ENCODE results near the gene PFDN1.

PFDN1 gene

GRCh38 chr5:140259500-140259899 lies 43.4 kb downstream of the PFDN1 start:
- DNase-seq (ENCODE audit: low read depth in 2 of 2), result no peak

GRCh38 chr5:140258873-140259272 lies 44.0 kb downstream of the PFDN1 start:
- no peak for DNase-seq (ENCODE audit: low read depth in 2 of 2)

DNA sequence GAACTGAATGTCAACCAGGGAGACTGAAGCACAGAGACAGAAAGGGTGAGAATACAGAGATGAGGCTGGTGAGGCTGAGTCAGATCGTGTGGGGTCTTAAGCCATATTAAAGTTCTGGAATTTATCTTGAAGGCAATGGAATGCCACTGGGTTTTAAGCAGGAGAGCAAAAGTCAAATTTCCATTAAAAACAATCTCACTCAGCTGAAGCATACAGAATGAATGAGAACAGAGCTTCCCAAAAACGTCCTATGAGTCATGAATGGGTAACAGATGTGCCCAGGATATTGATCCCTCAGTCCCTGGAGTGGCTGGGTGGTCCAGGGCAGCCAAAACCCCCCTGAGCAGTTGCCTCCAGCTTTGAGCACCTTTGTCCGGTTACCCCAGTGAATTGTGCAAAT lies 44.9 kb downstream of the PFDN1 start:
- DNase-seq (ENCODE audit: low read depth in 2 of 2), result peak; percentile 61 to 70

- DNase-seq (ENCODE audit: low read depth in 2 of 2), result no peak
These were observed 46.2 kb downstream of the PFDN1 start for GRCh38 chr5:140256726-140257125.

- no peak for DNase-seq (ENCODE audit: low read depth in 2 of 2)
These were observed 47.3 kb downstream of the PFDN1 start for GRCh38 chr5:140255460-140256157.

DNA sequence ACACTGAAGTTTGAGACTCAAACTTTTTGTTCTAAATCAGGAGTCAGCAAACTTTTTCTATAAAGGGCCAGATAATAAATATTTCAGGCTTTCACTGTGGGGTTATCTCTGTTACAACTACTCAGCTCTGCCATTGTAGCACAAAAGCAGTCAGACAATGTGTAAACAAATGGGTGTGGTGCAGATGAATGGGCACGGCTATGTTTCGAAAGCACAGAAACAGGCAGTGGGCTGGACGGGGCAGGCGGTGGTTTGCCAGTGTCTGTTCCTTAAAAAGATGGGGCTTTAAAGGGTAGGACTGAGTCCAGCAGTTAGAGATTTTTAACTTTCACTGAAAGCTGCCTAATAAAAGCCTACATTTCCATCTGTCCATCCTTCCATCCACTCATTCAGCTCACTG lies 48.9 kb downstream of the PFDN1 start:
- DNase-seq (ENCODE audit: low read depth in 2 of 2), result no peak

GRCh38 chr5:140252470-140253126 lies 50.3 kb downstream of the PFDN1 start:
- no peak for DNase-seq (ENCODE audit: low read depth in 2 of 2)

DNA sequence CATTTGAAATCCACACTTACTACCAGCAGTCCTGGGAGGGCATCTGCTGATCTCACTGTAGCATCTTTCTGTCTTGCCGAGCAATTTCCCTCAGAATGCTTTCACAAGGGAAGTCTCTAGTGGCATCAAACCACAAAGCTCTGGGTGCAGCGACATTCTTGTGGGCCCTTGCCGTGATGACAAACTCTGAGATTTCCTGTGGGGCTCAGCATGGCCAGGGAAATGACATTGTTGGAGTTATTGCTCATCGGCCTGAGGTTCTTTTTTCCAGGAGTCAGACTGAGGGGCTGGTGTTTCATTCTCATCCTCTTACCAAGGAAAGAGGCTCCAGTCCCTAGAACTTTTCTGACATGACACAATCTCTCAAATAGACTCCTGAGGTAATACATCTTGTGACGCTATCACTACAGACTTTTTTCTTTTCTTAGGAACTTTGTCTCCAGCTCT lies 51.4 kb downstream of the PFDN1 start:
- DNase-seq (ENCODE audit: low read depth in 2 of 2), result peak; percentile 75 to 76

- DNase-seq (ENCODE audit: low read depth in 2 of 2), result no peak
These were observed 52.5 kb downstream of the PFDN1 start for GRCh38 chr5:140250386-140250785.

GRCh38 chr5:140249536-140249935 lies 53.4 kb downstream of the PFDN1 start:
- no peak for DNase-seq (ENCODE audit: low read depth in 2 of 2)

GRCh38 chr5:140248414-140248813 lies 54.5 kb downstream of the PFDN1 start:
- no peak for DNase-seq (ENCODE audit: low read depth in 2 of 2)

GRCh38 chr5:140246378-140247122 lies 56.4 kb downstream of the PFDN1 start:
- DNase-seq (ENCODE audit: low read depth in 2 of 2), result peak in 1 of 2 experiments; percentile 46

DNA sequence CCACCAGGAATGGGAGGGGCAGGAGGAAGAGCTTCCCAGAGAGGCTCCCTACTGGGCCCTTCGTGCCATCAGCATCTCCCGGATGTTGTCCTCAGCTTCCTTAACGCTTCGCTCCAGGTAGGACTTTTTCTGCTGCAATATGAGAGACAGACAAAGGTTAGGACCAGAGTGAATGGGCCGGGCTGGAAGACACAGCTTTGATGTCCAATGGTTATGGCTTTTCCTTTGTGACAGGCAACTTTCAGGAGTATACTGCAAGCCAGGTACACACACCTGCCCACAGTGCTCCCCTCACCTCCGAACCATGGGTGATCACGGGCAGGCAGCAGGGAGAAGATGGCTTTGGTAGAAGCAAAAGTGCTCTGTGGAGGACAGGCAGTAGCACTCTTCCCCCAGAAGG lies 57.0 kb downstream of the PFDN1 start:
- no peak for DNase-seq (ENCODE audit: low read depth in 2 of 2)

DNA sequence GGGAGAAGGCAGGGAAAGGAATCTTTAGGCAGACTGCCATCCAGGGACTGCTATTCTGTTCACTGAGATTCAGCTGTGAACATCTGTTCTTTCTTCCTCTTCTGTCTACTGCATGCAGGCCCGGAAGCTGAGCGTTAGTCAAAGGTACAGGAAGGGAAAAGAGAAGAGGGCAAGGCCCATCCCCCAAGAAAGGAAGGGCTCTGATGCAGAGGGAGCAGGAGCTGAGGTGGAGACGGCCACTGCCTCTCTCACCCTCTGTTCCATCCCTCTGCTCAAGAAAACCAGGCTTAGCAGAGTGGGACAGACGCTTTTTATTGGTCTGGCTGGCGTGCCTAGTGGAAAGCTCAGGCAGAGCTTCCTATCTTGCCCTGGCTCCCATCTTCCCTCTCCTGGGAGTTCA lies 57.6 kb downstream of the PFDN1 start:
- DNase-seq (ENCODE audit: low read depth in 2 of 2), result no peak

DNA sequence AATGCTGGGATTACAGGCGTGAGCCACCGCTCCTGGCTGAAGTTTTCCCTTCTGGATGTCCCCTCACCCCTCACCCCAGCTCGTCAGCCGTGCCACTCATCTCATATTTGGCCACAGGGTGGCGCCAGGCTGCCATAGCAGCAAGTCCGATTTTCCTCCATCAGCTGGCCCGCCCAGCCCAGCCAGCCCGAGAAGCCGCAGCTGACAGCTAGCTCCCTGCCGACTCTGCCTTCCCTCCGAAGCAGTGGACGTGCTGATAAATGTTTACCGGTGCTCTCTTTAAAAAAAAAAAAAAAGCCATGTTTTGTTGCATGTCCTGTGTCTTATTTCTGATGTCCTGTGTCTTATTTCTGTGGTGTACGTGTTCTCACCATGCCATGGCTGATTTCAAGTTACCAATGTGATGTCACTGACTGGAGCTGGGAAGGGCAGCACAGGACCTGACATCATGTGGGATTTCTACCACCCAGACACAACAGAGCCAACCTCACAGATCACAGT lies 58.3 kb downstream of the PFDN1 start:
- DNase-seq (ENCODE audit: low read depth in 2 of 2), result peak; percentile 73 to 75

GRCh38 chr5:140243706-140244250 lies 59.1 kb downstream of the PFDN1 start:
- DNase-seq (ENCODE audit: low read depth in 2 of 2), result no peak

- no peak for DNase-seq (ENCODE audit: low read depth in 2 of 2)
These were observed 59.9 kb downstream of the PFDN1 start for GRCh38 chr5:140242890-140243585.

DNA sequence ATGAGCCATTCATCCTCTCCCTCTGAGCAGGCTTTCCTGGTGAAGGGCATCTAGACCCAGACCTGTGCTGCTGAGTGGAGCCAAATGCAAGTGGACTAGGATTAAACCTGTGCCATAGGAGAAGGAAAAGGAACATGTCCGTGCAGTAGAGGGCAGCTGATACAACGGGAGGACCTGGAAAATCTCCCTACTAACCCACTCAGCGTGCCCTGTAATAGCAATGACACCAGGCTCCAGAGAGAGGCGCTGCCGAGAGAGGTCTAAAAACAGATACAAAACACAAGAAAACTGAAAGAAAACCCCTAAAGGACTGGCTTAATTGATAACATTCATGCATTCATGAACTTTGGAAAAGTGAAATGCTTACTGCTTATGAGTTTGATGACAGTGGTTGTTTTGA lies 60.8 kb downstream of the PFDN1 start:
- DNase-seq (ENCODE audit: low read depth in 2 of 2), result no peak

GRCh38 chr5:140240987-140241706 lies 61.8 kb downstream of the PFDN1 start:
- DNase-seq (ENCODE audit: low read depth in 2 of 2), result peak; percentile 81 to 82

- no peak for DNase-seq (ENCODE audit: low read depth in 2 of 2)
These were observed 62.8 kb downstream of the PFDN1 start for GRCh38 chr5:140239939-140240700.

All from fibroblast of skin of left quadriceps (primary cell).